ENCODE data around the gene CFAP210. TPM values are rescaled to one million over a fixed set of nuclear protein-coding genes. Genes with fewer than 3 reads are reported as not detected.

The CFAP210 gene
- total RNA-seq, result not detected in 2 replicates

GRCh38 chr2:169694113-169694893 lies at the start of gene CFAP210, which contains the start of gene PHOSPHO2:
TSS of gene CFAP210 (minus strand) at chr2:169694405. CDS start at chr2:169694327, 78 bp downstream.
TSS of gene PHOSPHO2 (plus strand) at chr2:169694469. CDS start at chr2:169700972, 6,503 bp downstream.

Other genes starting within 250 kb of the CFAP210 start
- gene BBS5, start 214.9 kb downstream of the CFAP210 start, total RNA-seq, result 7.6 and 10.4 TPM in 2 replicates
- gene KLHL41, start 184.7 kb downstream of the CFAP210 start, total RNA-seq, result 5.4 and 9.8 TPM in 2 replicates
- 15.1 and 18.6 TPM in 2 replicates for gene FASTKD1, start 120.5 kb downstream of the CFAP210 start, total RNA-seq
- gene PPIG, start 110.1 kb downstream of the CFAP210 start, total RNA-seq, result 28.9 and 31.9 TPM in 2 replicates
- gene PHOSPHO2, start 64 bp upstream of the CFAP210 start, total RNA-seq, result 1.8 and 4.1 TPM in 2 replicates
- 2.5 TPM in 2 replicates for gene KLHL23, start 39.4 kb upstream of the CFAP210 start, total RNA-seq
- gene SSB, start 104.5 kb upstream of the CFAP210 start, total RNA-seq, result 81.9 and 105 TPM in 2 replicates
- 53.9 and 63.6 TPM in 2 replicates for gene METTL5, start 130.5 kb upstream of the CFAP210 start, total RNA-seq
- gene UBR3, start 133.0 kb upstream of the CFAP210 start, total RNA-seq, result 32.3 and 52.1 TPM in 2 replicates